ENCODE measurements around the gene PDXDC1.

The PDXDC1 gene

GRCh38 chr16:14955546-14956231 is 19.1 kb upstream of the PDXDC1 start:
- TF ChIP-seq CTCF (IDR thresholded peaks at IDR 0.05; ENCODE audit: insufficient read depth, low read length): no peak
- DNase-seq (ENCODE audit: low read depth in 1 of 2, low spot score in 1 of 2): no peak
- H3K27me3 ChIP-seq (ENCODE audit: insufficient read depth, poor library complexity, severe bottlenecking): no peaks in the 10 kb centered on the region

GRCh38 chr16:14957576-14958322 is 17.1 kb upstream of the PDXDC1 start:
- no peak overlapping the region for H3K27ac ChIP-seq (replicated peaks)
- TF ChIP-seq REST (IDR thresholded peaks at IDR 0.05; ENCODE audit: insufficient replicate concordance, low read depth) (no peak), SPI1 (IDR thresholded peaks at IDR 0.05; ENCODE audit: borderline replicate concordance, low read depth) (no peak), GABPA (IDR thresholded peaks at IDR 0.05; ENCODE audit: low read depth) (no peak), POLR2AphosphoS5 (IDR thresholded peaks at IDR 0.05; ENCODE audit: low read depth) (no peak), CTCF (IDR thresholded peaks at IDR 0.05; ENCODE audit: insufficient read depth, low read length) (no peak)
- H3K27me3 ChIP-seq (ENCODE audit: insufficient read depth, poor library complexity, severe bottlenecking): no peaks in the 10 kb centered on the region
- no peak for DNase-seq (ENCODE audit: low read depth in 1 of 2, low spot score in 1 of 2)
- no peak overlapping the region for H3K4me3 ChIP-seq (replicated peaks; ENCODE audit: insufficient read depth, low read length)

More at GRCh38 chr16:14955546-14956231, 19.1 kb upstream of the PDXDC1 start:
- H3K4me3 ChIP-seq (replicated peaks; ENCODE audit: insufficient read depth, low read length): no peak overlapping the region
- H3K27ac ChIP-seq (replicated peaks): no peak overlapping the region

GRCh38 chr16:14958323-14958600 is 16.6 kb upstream of the PDXDC1 start:
- DNase-seq (ENCODE audit: low read depth in 1 of 2, low spot score in 1 of 2): peak; percentile 46 to 76
- no peaks in the 10 kb centered on the region for H3K27me3 ChIP-seq (ENCODE audit: insufficient read depth, poor library complexity, severe bottlenecking)
- H3K27ac ChIP-seq (replicated peaks): no peak overlapping the region
- TF ChIP-seq REST (IDR thresholded peaks at IDR 0.05; ENCODE audit: insufficient replicate concordance, low read depth) (no peak), SPI1 (IDR thresholded peaks at IDR 0.05; ENCODE audit: borderline replicate concordance, low read depth) (no peak; the same call in 1 of the 2 replicates), POLR2AphosphoS5 (IDR thresholded peaks at IDR 0.05; ENCODE audit: low read depth) (no peak), GABPA (IDR thresholded peaks at IDR 0.05; ENCODE audit: low read depth) (no peak), CTCF (IDR thresholded peaks at IDR 0.05; ENCODE audit: insufficient read depth, low read length) (no peak)
- H3K4me3 ChIP-seq (replicated peaks; ENCODE audit: insufficient read depth, low read length): no peak overlapping the region

Measured in HL-60 (cell line).